Jurkat, Clone E6-1 (cell line): Measurements from ENCODE around the gene NEK10.
"Not testable (repeated sequence)": the region's sequence is repeated elsewhere in the genome, so short reads cannot be mapped to it uniquely, and the experiment has no call there.

Experiments
- DNase-seq: peaks from one replicate; pipeline ENCODE4 v3.0.0-alpha.2; 2011; ENCODE audit warnings: low read depth, low spot score
- H3K4me3 ChIP-seq: 2 replicates; pipeline ENCODE4 v1.5.1; 2011; ENCODE audit warnings: mild to moderate bottlenecking, low read length, control low read depth, moderate library complexity

NEK10 gene

DNA sequence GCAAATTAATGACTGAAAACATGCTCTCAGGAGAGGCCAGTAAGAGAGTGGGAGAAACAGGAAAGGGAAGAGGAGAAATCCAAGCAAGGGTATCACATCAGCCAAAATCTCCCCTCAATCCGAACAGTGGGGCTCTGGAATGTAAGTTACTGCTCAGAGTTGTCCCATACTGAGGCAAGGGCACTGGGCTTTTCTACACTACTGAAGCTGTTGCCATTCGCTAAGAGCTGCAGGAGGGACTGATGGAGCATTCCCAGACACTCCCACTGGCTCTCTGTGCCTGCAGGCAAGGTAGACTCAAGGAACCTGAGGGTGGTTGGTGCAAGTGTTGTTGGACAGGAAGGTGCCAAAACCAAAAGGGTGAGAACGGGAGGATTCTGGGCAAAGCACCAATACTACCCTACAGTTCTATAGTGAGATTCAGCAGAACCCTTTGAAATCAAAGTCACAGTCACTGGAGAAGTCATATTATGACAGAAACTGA, 46.1 kb downstream of the NEK10 start:
- no peak overlapping the region for H3K4me3 ChIP-seq
- no peak for DNase-seq

- no peak overlapping the region for H3K4me3 ChIP-seq
- DNase-seq = no peak
Observed at GRCh38 chr3:27322634-27323033, 46.5 kb downstream of the NEK10 start.

- DNase-seq = no peak
- H3K4me3 ChIP-seq = no peak overlapping the region
Observed at GRCh38 chr3:27319847-27320526, 49.2 kb downstream of the NEK10 start.

DNA sequence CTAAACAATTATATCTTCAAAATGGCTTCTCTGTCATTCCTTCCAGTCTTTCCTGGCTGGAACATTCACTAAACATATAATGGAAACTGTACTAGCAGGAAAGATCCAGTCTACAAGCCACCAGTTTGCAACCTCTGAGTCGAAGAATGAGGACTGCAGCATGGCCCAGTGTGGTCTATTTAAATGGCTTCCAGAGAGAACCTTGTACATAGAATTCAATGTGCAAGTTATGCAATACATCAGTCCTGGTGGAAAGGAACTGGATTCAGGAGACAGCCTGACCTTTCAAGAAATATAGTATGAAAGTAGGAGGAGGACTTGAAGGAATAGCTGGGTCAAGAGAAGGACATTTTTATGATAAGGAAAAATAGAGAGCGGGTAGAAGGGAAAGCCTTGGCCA, 49.9 kb downstream of the NEK10 start:
- H3K4me3 ChIP-seq = no peak overlapping the region
- DNase-seq = no peak

- no peak for DNase-seq
- H3K4me3 ChIP-seq = no peak overlapping the region
Observed at GRCh38 chr3:27317096-27317495, 52.1 kb downstream of the NEK10 start.

GRCh38 chr3:27315003-27315402, 54.2 kb downstream of the NEK10 start:
- no peak for DNase-seq
- H3K4me3 ChIP-seq = no peak overlapping the region

GRCh38 chr3:27312044-27312668, 57.0 kb downstream of the NEK10 start:
- DNase-seq = peak; percentile 78
- H3K4me3 ChIP-seq = no peak overlapping the region

DNA sequence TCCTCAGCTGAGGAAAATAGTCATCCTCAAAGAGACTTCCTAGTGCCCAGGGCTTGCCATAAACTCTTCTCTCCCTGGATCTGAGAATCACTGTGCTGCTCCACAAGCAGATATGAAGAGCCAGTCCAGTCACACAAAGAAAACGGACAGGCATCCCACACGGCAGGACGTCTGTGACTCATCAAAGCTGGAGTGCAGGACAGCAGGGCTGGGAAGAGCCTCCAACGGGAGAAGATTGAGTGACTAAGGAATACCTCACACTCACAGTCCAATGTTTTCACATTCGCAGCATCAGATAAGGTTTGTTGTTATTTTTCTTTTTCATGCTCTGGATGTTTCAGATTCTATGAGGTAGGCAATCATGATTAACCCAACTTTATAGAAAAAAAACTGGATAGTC, 57.8 kb downstream of the NEK10 start:
- DNase-seq = no peak
- no peak overlapping the region for H3K4me3 ChIP-seq

GRCh38 chr3:27310688-27311087, 58.5 kb downstream of the NEK10 start:
- H3K4me3 ChIP-seq = no peak overlapping the region
- DNase-seq = peak; percentile 29

DNA sequence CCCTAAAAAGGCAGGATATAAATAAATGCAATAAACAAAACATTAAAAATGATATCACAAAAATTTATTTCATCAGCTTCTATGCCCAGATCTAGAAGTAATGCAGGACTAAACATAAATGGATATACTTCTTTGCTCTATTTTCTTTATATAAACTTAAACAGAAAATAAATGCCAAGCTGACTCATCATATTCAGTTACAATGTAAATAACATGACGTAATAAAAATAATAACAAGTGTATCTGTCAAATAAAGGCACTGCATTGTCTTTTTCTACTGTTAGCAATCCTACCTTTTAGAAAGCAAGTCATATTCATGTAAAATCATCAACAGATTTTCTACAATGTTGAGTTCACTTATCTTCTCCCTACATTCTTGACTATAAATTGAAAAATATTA, 61.6 kb downstream of the NEK10 start:
- no peak for DNase-seq
- no peak overlapping the region for H3K4me3 ChIP-seq

DNA sequence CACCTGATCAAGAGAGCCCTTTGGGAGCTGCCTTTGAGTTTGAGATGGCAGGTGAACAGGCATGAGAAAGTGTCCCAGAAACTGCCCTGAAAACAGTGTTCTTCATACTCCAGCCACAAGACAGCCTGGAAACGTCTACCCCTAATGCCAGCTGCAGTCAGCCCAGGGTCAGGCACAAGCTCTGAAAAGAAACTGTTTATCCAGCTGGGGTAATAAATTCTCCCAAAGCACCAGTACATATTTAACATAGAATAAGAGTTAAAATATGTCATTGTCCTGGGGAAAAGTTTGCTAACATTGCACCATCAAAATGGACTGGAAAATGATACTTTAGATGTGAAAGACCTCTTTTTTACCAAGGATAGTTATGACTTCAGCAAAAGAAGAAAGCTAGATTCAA, 66.3 kb downstream of the NEK10 start:
- DNase-seq = no peak
- no peak overlapping the region for H3K4me3 ChIP-seq

DNA sequence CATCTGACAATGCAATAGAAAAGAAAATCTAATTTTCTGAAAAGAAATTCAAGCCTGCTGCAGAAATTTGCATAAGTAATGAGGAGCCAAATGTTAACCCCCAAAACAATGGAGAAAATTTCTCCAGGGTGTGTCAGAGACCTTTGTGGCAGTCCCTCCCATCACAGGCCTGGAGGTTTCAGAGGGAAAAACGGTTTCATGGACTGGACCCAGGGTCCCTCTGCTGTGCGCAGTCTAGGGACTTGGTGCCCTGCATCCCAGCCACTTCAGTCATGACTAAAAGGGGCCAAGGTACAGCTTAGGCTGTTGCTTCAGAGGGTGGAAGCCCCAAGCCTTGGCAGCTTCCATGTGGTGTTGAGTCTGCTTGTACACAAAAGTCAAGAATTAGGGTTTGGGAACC, 70.2 kb downstream of the NEK10 start:
- not testable (repeated sequence) for DNase-seq, H3K4me3 ChIP-seq

- no peak for DNase-seq
- H3K4me3 ChIP-seq = no peak overlapping the region
Observed at GRCh38 chr3:27293939-27294338, 75.2 kb downstream of the NEK10 start.

DNA sequence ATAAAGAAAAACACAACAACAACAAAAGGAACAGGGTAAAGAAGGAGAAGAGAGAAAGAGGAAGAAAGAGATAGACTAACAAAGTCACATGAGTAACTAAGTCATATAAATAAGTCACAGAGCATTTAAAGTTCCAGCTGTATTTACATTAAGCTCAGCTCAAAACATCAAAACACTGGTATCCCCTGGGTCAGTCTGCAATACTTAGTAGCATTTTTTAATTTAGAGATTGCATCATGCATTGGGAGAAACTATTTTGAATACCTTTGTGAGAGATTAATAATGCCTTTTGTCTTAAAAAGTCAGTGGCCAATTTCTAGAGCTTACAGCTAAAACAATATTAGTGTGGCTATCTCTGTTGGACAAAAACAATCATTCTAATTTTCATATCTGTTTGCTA, 78.4 kb downstream of the NEK10 start:
- no peak overlapping the region for H3K4me3 ChIP-seq
- no peak for DNase-seq

DNA sequence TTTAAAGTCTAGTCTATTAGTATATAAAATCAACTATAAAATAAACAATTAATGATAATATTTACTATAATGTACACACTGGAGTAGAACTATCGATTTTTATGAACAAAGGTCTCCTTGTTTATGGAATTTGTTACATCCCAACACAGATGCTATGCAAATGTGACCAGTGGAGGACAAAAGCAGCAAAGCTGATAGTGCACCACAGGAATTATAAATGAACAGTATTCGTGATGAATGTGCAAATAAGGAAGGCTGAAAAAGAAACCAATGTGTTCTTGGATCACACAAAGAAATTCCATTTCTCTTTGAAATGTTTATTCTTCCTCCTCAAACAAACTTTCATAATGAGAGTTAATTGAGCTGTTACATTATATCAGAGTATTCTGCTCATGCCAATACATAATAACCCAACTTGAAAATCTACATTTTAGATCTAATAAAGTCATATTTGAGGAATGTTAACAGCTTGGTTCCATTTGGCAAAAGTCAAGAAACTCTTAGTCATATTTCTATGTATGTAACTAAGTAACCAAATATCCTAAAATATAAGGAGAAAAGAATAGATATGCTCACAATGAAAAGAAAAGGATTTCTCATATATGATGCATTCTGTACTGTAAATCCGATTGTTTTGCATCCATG, 79.3 kb downstream of the NEK10 start:
- H3K4me3 ChIP-seq = no peak overlapping the region
- DNase-seq = no peak

GRCh38 chr3:27287052-27287451, 82.1 kb downstream of the NEK10 start:
- no peak for DNase-seq
- no peak overlapping the region for H3K4me3 ChIP-seq

GRCh38 chr3:27286467-27286866, 82.7 kb downstream of the NEK10 start:
- H3K4me3 ChIP-seq, DNase-seq: not testable (repeated sequence)

DNA sequence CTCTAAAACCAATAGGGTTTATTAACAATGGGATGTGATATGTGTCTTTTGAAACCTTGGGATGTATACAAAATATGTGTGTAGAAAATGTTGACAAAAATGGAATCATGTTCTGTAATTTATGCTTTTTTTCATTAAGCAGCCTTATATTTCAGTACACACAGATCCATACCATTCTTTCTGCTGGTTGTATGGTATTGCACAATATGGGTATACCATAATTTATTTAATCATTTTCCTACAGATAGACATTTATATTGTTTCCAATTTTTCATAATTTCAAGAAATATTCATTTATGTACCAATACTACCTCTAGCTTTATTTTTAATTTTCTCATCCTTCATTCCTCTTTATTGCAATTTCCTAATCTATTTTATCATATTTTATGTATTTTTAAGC, 83.5 kb downstream of the NEK10 start:
- H3K4me3 ChIP-seq = no peak overlapping the region
- DNase-seq = no peak

- no peak overlapping the region for H3K4me3 ChIP-seq
- DNase-seq = no peak
Observed at GRCh38 chr3:27281671-27282150, 87.5 kb downstream of the NEK10 start.

DNA sequence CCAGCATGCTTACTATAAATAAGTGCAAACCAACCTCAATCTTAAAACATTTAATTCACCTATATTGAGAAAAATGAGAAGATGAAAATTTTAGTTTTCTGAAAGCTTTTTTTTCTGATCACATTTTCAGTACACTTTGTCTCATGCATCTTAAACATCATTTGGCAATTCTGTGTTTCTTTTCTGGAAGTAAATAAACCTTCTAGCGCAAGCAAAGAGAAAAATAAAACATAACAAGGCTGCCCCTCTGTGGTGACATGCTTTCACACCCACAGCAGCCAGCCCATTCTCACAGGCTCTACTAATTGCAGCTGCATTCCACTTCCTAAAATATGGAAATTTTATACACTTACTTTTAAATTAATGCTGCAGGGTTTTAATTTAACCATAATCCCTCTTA, 90.1 kb downstream of the NEK10 start:
- no peak for DNase-seq
- H3K4me3 ChIP-seq = no peak overlapping the region
